Amygdala (tissue), 56 donors: Measurements from ENCODE around the gene NADK2.
"Not testable (repeated sequence)": the region's sequence is repeated elsewhere in the genome, so short reads cannot be mapped to it uniquely, and the experiment has no call there.

Experiments used
- DNase-seq, 56 donors: peaks; one replicate each; lab custom pipeline; 2025; lab: John Stamatoyannopoulos, UW

NADK2 gene

GRCh38 chr5:36214436-36214835 lies 27.3 kb downstream of the NADK2 start:
- DNase-seq = no peak

GRCh38 chr5:36209664-36210063 lies 32.1 kb downstream of the NADK2 start:
- DNase-seq = no peak

GRCh38 chr5:36208786-36209185 lies 32.9 kb downstream of the NADK2 start:
- no peak for DNase-seq

GRCh38 chr5:36206913-36207312 lies 34.8 kb downstream of the NADK2 start:
- no peak for DNase-seq

GRCh38 chr5:36205329-36205728 lies 36.4 kb downstream of the NADK2 start:
- no peak for DNase-seq

- no peak for DNase-seq
These were observed 39.2 kb downstream of the NADK2 start for GRCh38 chr5:36202521-36202961.

GRCh38 chr5:36200513-36200912 lies 41.2 kb downstream of the NADK2 start:
- DNase-seq = no peak

GRCh38 chr5:36199620-36200019 lies 42.1 kb downstream of the NADK2 start:
- no peak for DNase-seq

GRCh38 chr5:36198783-36199182 lies 42.9 kb downstream of the NADK2 start:
- DNase-seq = not testable (repeated sequence)

- DNase-seq = no peak
These were observed 43.4 kb downstream of the NADK2 start for GRCh38 chr5:36198281-36198680.

GRCh38 chr5:36193746-36194145 lies 48.0 kb downstream of the NADK2 start:
- no peak for DNase-seq

GRCh38 chr5:36184408-36184807 lies 57.3 kb downstream of the NADK2 start:
- DNase-seq = not testable (repeated sequence)

- no peak for DNase-seq
These were observed 60.0 kb downstream of the NADK2 start for GRCh38 chr5:36181774-36182173.

- no peak for DNase-seq
These were observed 61.0 kb downstream of the NADK2 start for GRCh38 chr5:36180556-36181350.

GRCh38 chr5:36179950-36180349 lies 61.8 kb downstream of the NADK2 start:
- DNase-seq = no peak

GRCh38 chr5:36178524-36178890 lies 63.2 kb downstream of the NADK2 start:
- DNase-seq = no peak

- DNase-seq = peak in 1 of 56 donors; percentile 19
These were observed 63.8 kb downstream of the NADK2 start for GRCh38 chr5:36177715-36178523.

GRCh38 chr5:36177154-36177553 lies 64.6 kb downstream of the NADK2 start:
- no peak for DNase-seq

GRCh38 chr5:36175043-36175442 lies 66.7 kb downstream of the NADK2 start:
- DNase-seq = no peak

- DNase-seq = no peak
These were observed 67.6 kb downstream of the NADK2 start for GRCh38 chr5:36174119-36174518.

GRCh38 chr5:36173426-36173825 lies 68.3 kb downstream of the NADK2 start:
- no peak for DNase-seq

- DNase-seq = no peak
These were observed 69.1 kb downstream of the NADK2 start for GRCh38 chr5:36172599-36172998.
